Fibroblast of villous mesenchyme (primary cell): Measurements from ENCODE around the gene ITGA2. TPM values are rescaled to one million over a fixed set of nuclear protein-coding genes. Genes with fewer than 3 reads are reported as not detected.

Experiments used
- DNase-seq: peaks from one replicate; pipeline ENCODE4 v3.0.0-alpha.2; 2010; ENCODE audit warnings: low read depth
- H3K4me3 ChIP-seq: 2 replicates; pipeline ENCODE4 v1.5.1; 2011; ENCODE audit warnings: low read depth, mild to moderate bottlenecking, low read length
- CTCF ChIP-seq: IDR thresholded peaks from 2 replicates; pipeline ENCODE4 v1.5.1; 2012; ENCODE audit warnings: low read depth, mild to moderate bottlenecking, low read length; ENCODE audit not compliant: insufficient read depth
- total RNA-seq: library from RNA; depleted of rRNA; stranded (reverse); fragments of >200 nt; gene quantifications from 2 replicates; pipeline ENCODE4 v1.2.3, GENCODE V29; 2012

Gene ITGA2
- total RNA-seq, 1 donor, result 35.0 TPM

DNA sequence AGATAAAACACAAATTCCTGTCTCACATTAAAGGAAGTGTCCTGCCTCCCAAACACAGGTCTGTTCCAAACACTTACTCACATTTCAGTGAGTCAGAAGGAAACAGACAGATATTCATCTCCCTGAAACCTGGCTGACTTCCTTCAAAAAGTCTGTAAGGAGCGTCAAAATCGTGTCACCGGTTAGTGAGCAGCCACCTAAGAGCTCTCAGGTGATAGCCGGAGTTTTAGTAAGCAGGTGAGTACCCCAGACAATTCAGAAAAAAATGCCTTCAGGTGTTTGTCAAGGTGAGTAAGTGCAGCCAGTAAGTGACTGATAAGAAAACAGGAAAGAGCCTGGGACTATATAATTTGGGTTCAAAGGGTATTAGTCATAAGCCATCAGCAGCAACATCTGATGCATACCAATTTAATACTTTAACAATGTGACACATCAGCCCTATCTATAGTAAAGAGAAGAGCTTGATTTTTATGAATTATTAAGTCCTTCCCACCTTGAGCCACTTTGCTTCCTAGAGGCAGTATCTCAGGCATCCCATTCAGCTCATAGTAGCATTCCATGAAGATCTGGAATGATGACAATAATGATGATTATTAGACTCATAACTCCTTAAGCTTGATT, 1.3 kb upstream of the ITGA2 start:
- H3K4me3 ChIP-seq, result no peak overlapping the region
- no peak for TF ChIP-seq CTCF
- DNase-seq, result no peak

- H3K4me3 ChIP-seq, result peak overlapping the region; percentile 81
- TF ChIP-seq CTCF, result no peak
- DNase-seq, result no peak
Observed at GRCh38 chr5:52988335-52989024, 672 bp upstream of the ITGA2 start.

DNA sequence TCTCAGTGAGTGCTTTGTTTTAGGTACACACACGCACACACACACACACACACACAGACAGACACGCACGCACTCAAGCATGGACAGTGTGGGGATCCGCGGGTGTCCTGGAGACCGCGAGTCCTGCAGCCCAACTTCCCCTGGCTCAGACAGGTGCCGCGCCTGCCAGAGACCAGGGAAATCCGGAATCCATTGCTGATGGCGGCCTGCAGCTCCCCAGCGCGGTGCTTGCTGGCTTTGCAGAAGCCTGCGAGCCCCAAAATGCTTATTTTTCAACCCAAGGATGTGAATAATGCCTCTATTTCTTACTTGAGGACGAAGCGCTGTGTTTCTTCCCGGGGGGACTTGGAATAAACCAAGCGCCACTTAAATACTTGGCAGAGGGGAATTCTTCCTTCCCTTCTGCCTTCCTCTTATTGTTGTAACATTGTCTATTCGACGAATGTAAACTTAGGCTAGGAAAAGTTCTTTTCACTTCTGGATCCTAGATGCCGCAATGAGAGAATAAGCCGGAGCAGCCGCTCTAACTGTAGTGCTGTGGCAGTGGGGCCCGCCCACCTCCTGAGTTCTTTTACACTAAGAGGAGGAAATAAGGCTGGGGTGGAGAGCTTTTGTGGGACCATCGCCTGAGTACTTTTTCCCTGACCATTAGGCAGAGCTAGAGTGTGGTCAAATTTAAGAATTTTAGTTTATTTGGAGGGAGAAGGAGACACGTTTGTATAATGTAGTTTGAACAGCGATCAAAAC, 802 bp downstream of the ITGA2 start:
- peak; percentile 66 for DNase-seq
- TF ChIP-seq CTCF, result peak; percentile 33
- H3K4me3 ChIP-seq, result peak overlapping the region; percentile 81

DNA sequence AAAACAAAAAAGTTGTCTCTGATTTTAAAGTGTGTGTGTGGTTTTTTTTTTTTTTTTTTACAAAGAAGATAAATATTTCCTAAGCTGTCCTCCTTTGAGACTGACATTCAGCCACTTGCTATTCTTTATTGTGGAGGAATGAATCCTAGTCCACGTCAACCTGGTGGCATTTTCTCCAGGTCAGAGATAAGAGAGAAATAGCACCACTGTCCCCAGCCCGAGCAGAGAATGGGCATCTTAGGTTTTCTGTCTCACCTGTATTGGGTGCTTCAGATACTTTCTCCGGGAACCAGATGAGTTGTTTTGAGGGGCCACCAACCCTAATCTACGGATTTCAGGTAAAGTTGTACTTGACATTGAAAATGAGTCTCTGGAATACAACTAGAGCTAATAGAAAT, 1.4 kb downstream of the ITGA2 start:
- H3K4me3 ChIP-seq, result peak overlapping the region; percentile 81
- TF ChIP-seq CTCF, result no peak
- no peak for DNase-seq

DNA sequence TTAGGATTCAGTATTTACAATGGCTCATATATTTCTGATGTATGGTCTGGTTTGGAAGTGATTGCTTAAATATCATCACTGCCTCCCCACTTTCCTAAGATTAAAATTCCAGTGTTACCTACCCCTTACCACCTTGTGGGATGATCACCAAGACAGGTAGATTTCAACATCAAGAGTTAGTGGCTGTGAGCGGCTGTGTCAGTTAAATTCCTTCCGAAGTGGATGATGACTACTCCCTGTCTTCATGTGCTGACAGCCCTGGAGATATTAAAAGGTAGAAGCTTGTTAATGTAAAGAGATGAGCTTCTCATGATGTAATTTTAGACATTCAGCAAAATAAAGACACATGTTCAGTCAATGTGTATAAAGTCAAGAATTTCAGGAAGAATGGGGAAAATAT, 4.2 kb downstream of the ITGA2 start:
- no peak for DNase-seq
- no peak overlapping the region for H3K4me3 ChIP-seq
- no peak for TF ChIP-seq CTCF

GRCh38 chr5:52994266-52994665, 5.1 kb downstream of the ITGA2 start:
- no peak for TF ChIP-seq CTCF
- no peak for DNase-seq

More at GRCh38 chr5:52994266-52994665, 5.1 kb downstream of the ITGA2 start:
- no peak overlapping the region for H3K4me3 ChIP-seq
